DMS153 treated with DMSO at 0.1 percent for 48 hours (cell line): ENCODE measurements around the gene ARPIN.
A peak's percentile ranks its signal among the peaks of the same experiment; 100 is the strongest.
"Not testable (repeated sequence)": the region's sequence is repeated elsewhere in the genome, so short reads cannot be mapped to it uniquely, and the experiment has no call there.

ENCODE experiments used
- DNase-seq: peaks from one replicate; lab custom pipeline; 2025; ENCODE audit not compliant: unreplicated experiment; lab: John Stamatoyannopoulos, UW

Gene ARPIN

GRCh38 chr15:89910891-89911626 lies 1.7 kb downstream of the ARPIN start:
- no peak for DNase-seq

- DNase-seq: no peak
These were observed 3.1 kb downstream of the ARPIN start for GRCh38 chr15:89909611-89910010.

GRCh38 chr15:89908226-89908625 lies 4.5 kb downstream of the ARPIN start:
- DNase-seq: no peak

- no peak for DNase-seq
These were observed 5.5 kb downstream of the ARPIN start for GRCh38 chr15:89907289-89907688.

- no peak for DNase-seq
These were observed 6.8 kb downstream of the ARPIN start for GRCh38 chr15:89905846-89906378.

GRCh38 chr15:89904519-89904918 lies 8.2 kb downstream of the ARPIN start:
- no peak for DNase-seq

- no peak for DNase-seq
These were observed 9.0 kb downstream of the ARPIN start for GRCh38 chr15:89903858-89904130.

GRCh38 chr15:89903015-89903857 lies 9.5 kb downstream of the ARPIN start:
- DNase-seq: no peak

- no peak for DNase-seq
These were observed 11.9 kb downstream of the ARPIN start for GRCh38 chr15:89900849-89901248.

GRCh38 chr15:89899951-89900567 lies 12.7 kb downstream of the ARPIN start:
- DNase-seq: no peak

- no peak for DNase-seq
These were observed 13.3 kb downstream of the ARPIN start for GRCh38 chr15:89899295-89899945.

GRCh38 chr15:89898614-89899294 lies 14.0 kb downstream of the ARPIN start:
- peak; percentile 15 for DNase-seq

- DNase-seq: no peak
These were observed 14.6 kb downstream of the ARPIN start for GRCh38 chr15:89898146-89898545.

- peak; percentile 41 for DNase-seq
These were observed 18.9 kb downstream of the ARPIN start, which contains the start of gene AP3S2 for GRCh38 chr15:89893696-89894447. AP3S2 (minus strand) TSS chr15:89893994; CDS start chr15:89893949, 45 bp downstream.

- no peak for DNase-seq
These were observed 19.7 kb downstream of the ARPIN start for GRCh38 chr15:89893027-89893426.

- no peak for DNase-seq
These were observed 24.4 kb downstream of the ARPIN start for GRCh38 chr15:89888214-89888804.

- DNase-seq: no peak
These were observed 27.1 kb downstream of the ARPIN start for GRCh38 chr15:89885611-89886010.

GRCh38 chr15:89885179-89885578 lies 27.6 kb downstream of the ARPIN start:
- DNase-seq: not testable (repeated sequence)

- no peak for DNase-seq
These were observed 29.2 kb downstream of the ARPIN start for GRCh38 chr15:89883518-89883917.

- DNase-seq: no peak
These were observed 32.0 kb downstream of the ARPIN start for GRCh38 chr15:89880727-89881126.
